Bronchial epithelial cell (primary cell): ENCODE results near the gene OIP5. TPM values are rescaled to one million over a fixed set of nuclear protein-coding genes. Genes with fewer than 3 reads are reported as not detected.
A peak's percentile ranks its signal among the peaks of the same experiment; 100 is the strongest.

ENCODE experiments used
- DNase-seq: peaks from one replicate; pipeline ENCODE4 v3.0.0-alpha.2; 2010; ENCODE audit warnings: low read depth
- FAIRE-seq: peaks from 2 replicates; lab custom pipeline; 2011; peaks lifted over from hg19 to GRCh38; lab: Jason Lieb, UNC
- H3K27me3 ChIP-seq: 2 replicates; pipeline ENCODE4 v1.5.1; 2011; ENCODE audit warnings: low read length; ENCODE audit not compliant: control insufficient read depth, insufficient read depth
- H3K36me3 ChIP-seq: 2 replicates; pipeline ENCODE4 v1.5.1; 2011; ENCODE audit warnings: low read length; ENCODE audit not compliant: control insufficient read depth, insufficient read depth
- H3K4me3 ChIP-seq: 2 replicates; pipeline ENCODE4 v1.5.1; 2011; ENCODE audit warnings: mild to moderate bottlenecking, low read depth, low read length, control low read depth
- CTCF ChIP-seq: IDR thresholded peaks from 2 replicates; pipeline ENCODE4 v1.5.1; 2011; ENCODE audit warnings: mild to moderate bottlenecking, moderate library complexity, low read length, control low read depth, inconsistent platforms; ENCODE audit not compliant: insufficient read depth, severe bottlenecking
- total RNA-seq: library from RNA; depleted of rRNA; stranded (reverse); fragments of >200 nt; gene quantifications from 2 replicates; pipeline ENCODE4 v1.2.1, GENCODE V29; 2014

OIP5 gene
- total RNA-seq, 1 donor from 2014 or later, result 0.26 TPM

- no peak for TF ChIP-seq CTCF
- H3K4me3 ChIP-seq, result no peak overlapping the region
- no peak for FAIRE-seq
- H3K27me3 ChIP-seq, result no peaks in the 10 kb centered on the region
- no peak for DNase-seq
- peaks cover 8% of the 10 kb centered on the region for H3K36me3 ChIP-seq
Observed at GRCh38 chr15:41279535-41280283, 52.7 kb downstream of the OIP5 start.

- Histone ChIP-seq H3K27me3 (no peaks in the 10 kb centered on the region), H3K36me3 (peaks cover 12% of the 10 kb centered on the region), H3K4me3 (no peak overlapping the region)
- FAIRE-seq, result no peak
- no peak for DNase-seq
- no peak for TF ChIP-seq CTCF
Observed at GRCh38 chr15:41278319-41278718, 54.1 kb downstream of the OIP5 start.

GRCh38 chr15:41276831-41277230 lies 55.6 kb downstream of the OIP5 start:
- Histone ChIP-seq H3K4me3 (no peak overlapping the region), H3K27me3 (no peaks in the 10 kb centered on the region), H3K36me3 (peaks cover 12% of the 10 kb centered on the region)
- FAIRE-seq, result no peak
- TF ChIP-seq CTCF, result no peak
- peak; percentile 29 for DNase-seq

- no peaks in the 10 kb centered on the region for H3K27me3 ChIP-seq
- DNase-seq (no peak), FAIRE-seq (no peak)
- H3K36me3 ChIP-seq, result peaks cover 9% of the 10 kb centered on the region
- no peak for TF ChIP-seq CTCF
- no peak overlapping the region for H3K4me3 ChIP-seq
Observed at GRCh38 chr15:41269887-41270286, 62.5 kb downstream of the OIP5 start.

- Histone ChIP-seq H3K4me3 (no peak overlapping the region), H3K27me3 (no peaks in the 10 kb centered on the region), H3K36me3 (peaks cover 10% of the 10 kb centered on the region)
- FAIRE-seq, result no peak
- no peak for TF ChIP-seq CTCF
- DNase-seq, result no peak
Observed at GRCh38 chr15:41263891-41264351, 68.5 kb downstream of the OIP5 start.
